ENCODE data around the gene A2M.

DNA sequence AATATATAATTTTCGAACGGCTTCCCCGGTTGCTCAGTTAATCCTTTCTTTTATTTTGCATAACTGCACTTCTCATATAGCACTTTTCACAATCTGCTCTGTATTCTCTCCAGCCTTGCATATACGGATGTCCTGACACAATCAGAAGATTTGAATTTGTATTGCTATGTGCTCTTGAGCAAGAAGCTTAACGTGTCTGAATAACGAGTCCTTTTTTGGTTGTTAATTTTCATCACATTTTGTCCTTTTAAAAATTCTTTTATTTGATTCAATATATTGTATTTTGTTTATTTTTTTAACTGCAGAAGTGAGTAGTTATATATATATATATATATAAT, 17.6 kb downstream of the A2M start:
- TF ChIP-seq EZH2phosphoT487 (IDR thresholded peaks at IDR 0.05; ENCODE audit: low read depth), result no peak
- TF ChIP-seq, protein P1, sequence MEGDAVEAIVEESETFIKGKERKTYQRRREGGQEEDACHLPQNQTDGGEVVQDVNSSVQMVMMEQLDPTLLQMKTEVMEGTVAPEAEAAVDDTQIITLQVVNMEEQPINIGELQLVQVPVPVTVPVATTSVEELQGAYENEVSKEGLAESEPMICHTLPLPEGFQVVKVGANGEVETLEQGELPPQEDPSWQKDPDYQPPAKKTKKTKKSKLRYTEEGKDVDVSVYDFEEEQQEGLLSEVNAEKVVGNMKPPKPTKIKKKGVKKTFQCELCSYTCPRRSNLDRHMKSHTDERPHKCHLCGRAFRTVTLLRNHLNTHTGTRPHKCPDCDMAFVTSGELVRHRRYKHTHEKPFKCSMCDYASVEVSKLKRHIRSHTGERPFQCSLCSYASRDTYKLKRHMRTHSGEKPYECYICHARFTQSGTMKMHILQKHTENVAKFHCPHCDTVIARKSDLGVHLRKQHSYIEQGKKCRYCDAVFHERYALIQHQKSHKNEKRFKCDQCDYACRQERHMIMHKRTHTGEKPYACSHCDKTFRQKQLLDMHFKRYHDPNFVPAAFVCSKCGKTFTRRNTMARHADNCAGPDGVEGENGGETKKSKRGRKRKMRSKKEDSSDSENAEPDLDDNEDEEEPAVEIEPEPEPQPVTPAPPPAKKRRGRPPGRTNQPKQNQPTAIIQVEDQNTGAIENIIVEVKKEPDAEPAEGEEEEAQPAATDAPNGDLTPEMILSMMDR (IDR thresholded peaks at IDR 0.05; ENCODE audit: low read depth, low read length), result no peak
